Liver (tissue), 9 donors: ENCODE data around the gene ZNF205. TPM values are rescaled to one million over a fixed set of nuclear protein-coding genes. Genes with fewer than 3 reads are reported as not detected.

Experiments
- DNase-seq: peaks from one replicate; pipeline ENCODE4 v3.0.0-alpha.2; 2017; ENCODE audit warnings: low spot score
- H3K27ac ChIP-seq, 2 donors: one replicate each; pipeline ENCODE4 v1.7.0; 2013; ENCODE audit warnings: inconsistent platforms in 2 of 2, low read length in 2 of 2, control low read depth in 1 of 2, low read depth in 1 of 2, mild to moderate bottlenecking in 1 of 2
- H3K27me3 ChIP-seq, 4 donors: one replicate each; pipeline versions ENCODE4 v1.6.1 to v1.7.0; 2013; ENCODE audit warnings: low read length in 3 of 4, inconsistent platforms in 1 of 4, mild to moderate bottlenecking in 1 of 4, moderate library complexity in 1 of 4; ENCODE audit not compliant: control insufficient read depth in 4 of 4, insufficient read depth in 4 of 4
- H3K36me3 ChIP-seq, 4 donors: one replicate each; pipeline versions ENCODE4 v1.6.1 to v1.7.0; 2013; ENCODE audit warnings: low read length in 3 of 4, mild to moderate bottlenecking in 3 of 4, low read depth in 1 of 4, moderate library complexity in 1 of 4; ENCODE audit not compliant: control insufficient read depth in 4 of 4, insufficient read depth in 3 of 4
- H3K4me1 ChIP-seq, 4 donors: one replicate each; pipeline versions ENCODE4 v1.6.1 to v1.7.0; 2013; ENCODE audit warnings: low read length in 3 of 4, mild to moderate bottlenecking in 3 of 4, moderate library complexity in 1 of 4; ENCODE audit not compliant: control insufficient read depth in 4 of 4, insufficient read depth in 4 of 4
- H3K4me3 ChIP-seq, 3 donors: one replicate each; pipeline versions ENCODE4 v1.6.1 to v1.7.0; 2013; ENCODE audit warnings: low read length in 3 of 3, control low read depth in 1 of 3, low read depth in 1 of 3, mild to moderate bottlenecking in 1 of 3
- H3K9ac ChIP-seq, 2 donors: one replicate each; pipeline ENCODE4 v1.7.0; 2013; ENCODE audit warnings: low read length in 2 of 2, mild to moderate bottlenecking in 2 of 2, moderate library complexity in 2 of 2, control low read depth in 1 of 2, low read depth in 1 of 2
- H3K9me3 ChIP-seq, 4 donors: one replicate each; pipeline versions ENCODE4 v1.6.1 to v1.7.0; 2013; ENCODE audit warnings: low read length in 3 of 4; ENCODE audit not compliant: control insufficient read depth in 4 of 4
- EGR1 ChIP-seq, 2 donors: IDR thresholded peaks; 2 replicates each; pipeline ENCODE4 v1.6.1; 2016 to 2018; ENCODE audit warnings: antibody characterized with exemption in 2 of 2, low read depth in 2 of 2
- FOXA2 ChIP-seq: IDR thresholded peaks from 2 replicates; pipeline ENCODE4 v1.6.1; 2016; ENCODE audit warnings: antibody characterized with exemption
- GABPA ChIP-seq, 2 donors: IDR thresholded peaks in 1 of 2; conservative IDR thresholded peaks in 1 of 2; 2 replicates each; pipeline ENCODE4 v1.6.1; 2016; ENCODE audit warnings: antibody characterized with exemption in 2 of 2, mild to moderate bottlenecking in 1 of 2, moderate library complexity in 1 of 2
- HNF4A ChIP-seq, 2 donors: conservative IDR thresholded peaks; 2 replicates each; pipeline ENCODE4 v1.6.1; 2016; ENCODE audit warnings: antibody characterized with exemption in 2 of 2, mild to moderate bottlenecking in 2 of 2
- HNF4G ChIP-seq: IDR thresholded peaks from 2 replicates; pipeline ENCODE4 v1.6.1; 2016; ENCODE audit warnings: antibody characterized with exemption
- JUND ChIP-seq, 2 donors: IDR thresholded peaks; 2 replicates each; pipeline ENCODE4 v1.6.1; 2016; ENCODE audit warnings: antibody characterized with exemption in 2 of 2
- RAD21 ChIP-seq, 2 donors: IDR thresholded peaks; 2 replicates each; pipeline ENCODE4 v1.6.1; 2016; ENCODE audit warnings: antibody characterized with exemption in 2 of 2, mild to moderate bottlenecking in 2 of 2
- RXRA ChIP-seq, 2 donors: IDR thresholded peaks; 2 replicates each; pipeline ENCODE4 v1.6.1; 2017 to 2018; ENCODE audit warnings: antibody characterized with exemption in 2 of 2, mild to moderate bottlenecking in 1 of 2
- SP1 ChIP-seq: IDR thresholded peaks from 2 replicates; pipeline ENCODE4 v1.6.1; 2018; ENCODE audit warnings: antibody characterized with exemption, mild to moderate bottlenecking
- TAF1 ChIP-seq: conservative IDR thresholded peaks from 2 replicates; pipeline ENCODE4 v1.6.1; 2016; ENCODE audit warnings: antibody characterized with exemption, mild to moderate bottlenecking
- YY1 ChIP-seq: IDR thresholded peaks from 2 replicates; pipeline ENCODE4 v1.6.1; 2016; ENCODE audit warnings: antibody characterized with exemption, mild to moderate bottlenecking
- WGBS: extraction: QIAGEN DNeasy Blood & Tissue Kit; methylation state at CpG from one replicate; pipeline ENCODE4 v1.1.7; 2013; 5-methylcytosine and 5-hydroxymethylcytosine counted together
- polyA plus RNA-seq, 2 donors: library from polyadenylated mRNA; stranded (reverse) in 1 of 2; unstranded in 1 of 2; fragments of 200-250 nt in 1 of 2; fragments of >200 nt in 1 of 2; fragmentation: Nextera tagmentation in 1 of 2; extraction: Ambion mirVana in 1 of 2; gene quantifications; one replicate each; pipeline versions ENCODE4 v1.2.1 to v1.2.3, GENCODE V29; 2013 to 2015
- total RNA-seq, 2 donors: library from RNA; depleted of rRNA; stranded (reverse); fragments of >200 nt; gene quantifications; one replicate each; pipeline ENCODE4 v1.2.3, GENCODE V29; 2014
- TF ChIP-seq, protein P1 (sequence below): IDR thresholded peaks from 2 replicates; pipeline ENCODE4 v1.6.1; 2016; ENCODE audit warnings: antibody characterized with exemption
- TF ChIP-seq, protein P2 (sequence below): fragments of 150-350 bp; IDR thresholded peaks from 2 replicates; pipeline ENCODE4 v1.5.1; 2017; ENCODE audit warnings: improper control_type of control experiment, low read depth, low read length; ENCODE audit not compliant: missing input control
- TF ChIP-seq, protein P3 (sequence below): IDR thresholded peaks from 2 replicates; pipeline ENCODE4 v1.6.1; 2016; ENCODE audit warnings: antibody characterized with exemption, mild to moderate bottlenecking
- TF ChIP-seq, protein P4 (sequence below): IDR thresholded peaks from 2 replicates; pipeline ENCODE4 v1.6.1; 2016; ENCODE audit warnings: antibody characterized with exemption
- donor health status: healthy.
- donor health status: healthy.
- donor health status: healthy.
- donor health status: healthy.
- donor health status: healthy.

Gene ZNF205
- total and polyA plus RNA-seq, 4 donors, result 2.0 to 6.9 (median 5.0) TPM

DNA sequence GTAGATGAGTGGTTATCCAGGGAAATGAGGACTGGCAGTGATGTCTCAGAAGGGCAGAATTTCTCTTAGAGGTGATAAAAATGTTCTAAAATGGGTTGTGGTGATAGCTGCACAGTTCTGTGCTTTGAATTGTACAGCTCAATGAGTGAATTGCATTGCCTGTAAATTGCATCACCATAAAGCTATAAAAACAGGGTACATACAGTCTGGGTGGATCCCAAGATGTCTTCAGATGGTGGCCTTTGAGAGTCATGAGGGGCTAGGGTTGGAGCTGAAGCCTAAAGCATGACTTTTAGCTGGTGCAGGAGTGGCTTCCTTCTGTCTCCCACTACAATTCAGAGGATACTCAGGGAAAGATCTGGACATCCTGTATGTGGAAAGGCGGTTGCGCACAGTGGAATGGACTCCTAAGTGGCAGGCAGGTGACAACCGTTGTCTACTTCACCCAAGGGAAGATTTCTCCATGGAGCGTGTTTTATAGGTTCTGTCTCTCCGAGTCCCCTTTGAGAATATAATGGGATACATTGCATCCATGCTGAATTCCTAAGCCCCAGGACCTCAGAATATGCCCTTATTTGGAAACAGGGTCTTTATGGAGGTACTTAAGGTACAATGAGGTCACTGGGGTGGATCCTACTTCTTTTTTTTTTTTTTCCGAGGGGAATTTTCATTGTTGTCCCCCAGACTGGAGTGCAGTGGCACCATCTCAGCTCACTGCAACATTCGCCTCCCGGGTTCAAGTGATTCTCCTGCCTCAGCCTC lies 48.6 kb upstream of the ZNF205 start:
- Histone ChIP-seq H3K27ac (no peak overlapping the region), H3K4me1 (peaks cover 6 to 22% (median 16%) of the 10 kb centered on the region in 4 donors), H3K9me3 (no peaks in the 10 kb centered on the region), H3K9ac (no peak overlapping the region), H3K27me3 (no peaks in the 10 kb centered on the region), H3K4me3 (no peak overlapping the region), H3K36me3 (peaks cover 0 to 5% (median 1%) of the 10 kb centered on the region in 4 donors)
- no peak for TF ChIP-seq SP1
- TF ChIP-seq, protein P1, sequence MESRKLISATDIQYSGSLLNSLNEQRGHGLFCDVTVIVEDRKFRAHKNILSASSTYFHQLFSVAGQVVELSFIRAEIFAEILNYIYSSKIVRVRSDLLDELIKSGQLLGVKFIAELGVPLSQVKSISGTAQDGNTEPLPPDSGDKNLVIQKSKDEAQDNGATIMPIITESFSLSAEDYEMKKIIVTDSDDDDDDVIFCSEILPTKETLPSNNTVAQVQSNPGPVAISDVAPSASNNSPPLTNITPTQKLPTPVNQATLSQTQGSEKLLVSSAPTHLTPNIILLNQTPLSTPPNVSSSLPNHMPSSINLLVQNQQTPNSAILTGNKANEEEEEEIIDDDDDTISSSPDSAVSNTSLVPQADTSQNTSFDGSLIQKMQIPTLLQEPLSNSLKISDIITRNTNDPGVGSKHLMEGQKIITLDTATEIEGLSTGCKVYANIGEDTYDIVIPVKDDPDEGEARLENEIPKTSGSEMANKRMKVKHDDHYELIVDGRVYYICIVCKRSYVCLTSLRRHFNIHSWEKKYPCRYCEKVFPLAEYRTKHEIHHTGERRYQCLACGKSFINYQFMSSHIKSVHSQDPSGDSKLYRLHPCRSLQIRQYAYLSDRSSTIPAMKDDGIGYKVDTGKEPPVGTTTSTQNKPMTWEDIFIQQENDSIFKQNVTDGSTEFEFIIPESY, result no peak
- TF ChIP-seq, protein P2, sequence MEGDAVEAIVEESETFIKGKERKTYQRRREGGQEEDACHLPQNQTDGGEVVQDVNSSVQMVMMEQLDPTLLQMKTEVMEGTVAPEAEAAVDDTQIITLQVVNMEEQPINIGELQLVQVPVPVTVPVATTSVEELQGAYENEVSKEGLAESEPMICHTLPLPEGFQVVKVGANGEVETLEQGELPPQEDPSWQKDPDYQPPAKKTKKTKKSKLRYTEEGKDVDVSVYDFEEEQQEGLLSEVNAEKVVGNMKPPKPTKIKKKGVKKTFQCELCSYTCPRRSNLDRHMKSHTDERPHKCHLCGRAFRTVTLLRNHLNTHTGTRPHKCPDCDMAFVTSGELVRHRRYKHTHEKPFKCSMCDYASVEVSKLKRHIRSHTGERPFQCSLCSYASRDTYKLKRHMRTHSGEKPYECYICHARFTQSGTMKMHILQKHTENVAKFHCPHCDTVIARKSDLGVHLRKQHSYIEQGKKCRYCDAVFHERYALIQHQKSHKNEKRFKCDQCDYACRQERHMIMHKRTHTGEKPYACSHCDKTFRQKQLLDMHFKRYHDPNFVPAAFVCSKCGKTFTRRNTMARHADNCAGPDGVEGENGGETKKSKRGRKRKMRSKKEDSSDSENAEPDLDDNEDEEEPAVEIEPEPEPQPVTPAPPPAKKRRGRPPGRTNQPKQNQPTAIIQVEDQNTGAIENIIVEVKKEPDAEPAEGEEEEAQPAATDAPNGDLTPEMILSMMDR, result no peak
- TF ChIP-seq, protein P3, sequence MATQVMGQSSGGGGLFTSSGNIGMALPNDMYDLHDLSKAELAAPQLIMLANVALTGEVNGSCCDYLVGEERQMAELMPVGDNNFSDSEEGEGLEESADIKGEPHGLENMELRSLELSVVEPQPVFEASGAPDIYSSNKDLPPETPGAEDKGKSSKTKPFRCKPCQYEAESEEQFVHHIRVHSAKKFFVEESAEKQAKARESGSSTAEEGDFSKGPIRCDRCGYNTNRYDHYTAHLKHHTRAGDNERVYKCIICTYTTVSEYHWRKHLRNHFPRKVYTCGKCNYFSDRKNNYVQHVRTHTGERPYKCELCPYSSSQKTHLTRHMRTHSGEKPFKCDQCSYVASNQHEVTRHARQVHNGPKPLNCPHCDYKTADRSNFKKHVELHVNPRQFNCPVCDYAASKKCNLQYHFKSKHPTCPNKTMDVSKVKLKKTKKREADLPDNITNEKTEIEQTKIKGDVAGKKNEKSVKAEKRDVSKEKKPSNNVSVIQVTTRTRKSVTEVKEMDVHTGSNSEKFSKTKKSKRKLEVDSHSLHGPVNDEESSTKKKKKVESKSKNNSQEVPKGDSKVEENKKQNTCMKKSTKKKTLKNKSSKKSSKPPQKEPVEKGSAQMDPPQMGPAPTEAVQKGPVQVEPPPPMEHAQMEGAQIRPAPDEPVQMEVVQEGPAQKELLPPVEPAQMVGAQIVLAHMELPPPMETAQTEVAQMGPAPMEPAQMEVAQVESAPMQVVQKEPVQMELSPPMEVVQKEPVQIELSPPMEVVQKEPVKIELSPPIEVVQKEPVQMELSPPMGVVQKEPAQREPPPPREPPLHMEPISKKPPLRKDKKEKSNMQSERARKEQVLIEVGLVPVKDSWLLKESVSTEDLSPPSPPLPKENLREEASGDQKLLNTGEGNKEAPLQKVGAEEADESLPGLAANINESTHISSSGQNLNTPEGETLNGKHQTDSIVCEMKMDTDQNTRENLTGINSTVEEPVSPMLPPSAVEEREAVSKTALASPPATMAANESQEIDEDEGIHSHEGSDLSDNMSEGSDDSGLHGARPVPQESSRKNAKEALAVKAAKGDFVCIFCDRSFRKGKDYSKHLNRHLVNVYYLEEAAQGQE, result no peak
- TF ChIP-seq FOXA2, result no peak
- TF ChIP-seq, protein P4, sequence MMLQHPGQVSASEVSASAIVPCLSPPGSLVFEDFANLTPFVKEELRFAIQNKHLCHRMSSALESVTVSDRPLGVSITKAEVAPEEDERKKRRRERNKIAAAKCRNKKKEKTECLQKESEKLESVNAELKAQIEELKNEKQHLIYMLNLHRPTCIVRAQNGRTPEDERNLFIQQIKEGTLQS, result no peak
- no peak for TF ChIP-seq JUND (IDR thresholded peaks at IDR 0.05)
- no peak for TF ChIP-seq RAD21 (IDR thresholded peaks at IDR 0.05)
- TF ChIP-seq EGR1 (IDR thresholded peaks at IDR 0.05; ENCODE audit: low read depth in 2 of 2), result no peak
- no peak for TF ChIP-seq YY1
- TF ChIP-seq HNF4G, result no peak
- DNase-seq, result no peak
- 96% methylated on average over 8 of the region's 8 CpGs for WGBS

DNA sequence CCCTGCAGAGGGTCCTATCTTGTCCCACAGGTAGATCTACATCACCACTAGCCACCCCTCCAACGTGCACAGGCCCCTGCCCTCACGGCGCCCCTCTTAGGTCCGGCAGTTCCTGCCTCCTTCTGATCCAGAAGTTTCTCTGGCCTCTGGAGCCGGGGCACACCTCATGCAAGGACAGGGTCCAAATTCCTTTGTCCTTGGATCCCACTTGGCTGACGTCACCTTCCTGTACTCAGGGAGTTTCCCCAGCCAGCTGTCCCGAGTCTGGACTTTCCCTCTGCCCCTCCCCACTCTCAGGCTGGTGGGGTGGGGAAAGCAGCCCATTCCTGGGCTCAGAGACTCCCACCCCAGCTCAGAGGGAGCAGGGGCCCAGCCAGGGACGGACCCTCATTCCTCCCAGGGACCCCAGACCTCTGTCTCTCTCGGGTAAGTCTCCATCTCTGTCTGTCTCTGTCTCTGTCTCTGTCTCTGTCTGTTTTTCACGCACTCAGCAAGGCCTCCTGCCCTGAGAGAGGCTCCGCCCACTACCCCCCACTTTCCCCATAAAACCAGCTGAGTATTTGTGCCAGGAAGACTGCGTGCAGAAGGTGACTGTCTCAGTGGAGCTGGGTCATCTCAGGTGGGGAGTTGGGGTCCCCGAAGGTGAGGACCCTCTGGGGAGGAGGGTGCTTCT lies 47.2 kb upstream of the ZNF205 start, which contains the start of gene IL32:
Gene IL32 (plus strand): TSS at position 572 of the 673 bp plus-strand sequence. CDS start 172 bp downstream, outside the sequence.
- peaks cover under 1 to 15% (median 8%) of the 10 kb centered on the region in 4 donors for H3K4me1 ChIP-seq
- peak; percentile 46 for DNase-seq
- H3K36me3 ChIP-seq, result peaks cover 0 to 9% (median 3%) of the 10 kb centered on the region in 4 donors
- peak within 1 kb of the TSS; percentile 84 to 97 for H3K9ac ChIP-seq
- peak within 1 kb of the TSS; percentile 82 to 88 for H3K27ac ChIP-seq
- H3K9me3 ChIP-seq, result no peaks in the 10 kb centered on the region
- no peaks in the 10 kb centered on the region for H3K27me3 ChIP-seq
- peak within 1 kb of the TSS; percentile 51 to 89 (median 84) for H3K4me3 ChIP-seq
- WGBS, result 29% methylated on average over 13 of the region's 13 CpGs
- TF ChIP-seq RXRA (IDR thresholded peaks at IDR 0.05), result peak; percentile 86 to 89
- peak; percentile 94 for TF ChIP-seq JUND (IDR thresholded peaks at IDR 0.05)
- no peak for TF ChIP-seq EGR1 (IDR thresholded peaks at IDR 0.05; ENCODE audit: low read depth in 2 of 2)
- no peak for TF ChIP-seq FOXA2
- TF ChIP-seq, protein P1, result no peak
- TF ChIP-seq, protein P2, result no peak
- TF ChIP-seq YY1, result peak; percentile 56
- TF ChIP-seq TAF1, result peak; percentile 24
- TF ChIP-seq RAD21 (IDR thresholded peaks at IDR 0.05), result no peak
- TF ChIP-seq GABPA (IDR thresholded peaks at IDR 0.05 in 1 of 2, conservative IDR thresholded peaks at IDR 0.05 in 1 of 2), result peak in 1 of 2 donors; percentile 37
- TF ChIP-seq HNF4A (conservative IDR thresholded peaks at IDR 0.05), result peak; percentile 99 to 100
